GM21529 (cell line): ENCODE data around the gene AGAP1.

Source experiments
- ATAC-seq: cut with Tn5 transposase; IDR thresholded peaks from one replicate; pipeline ENCODE4 v1.9.1; 2021; ENCODE audit not compliant: unreplicated experiment

The AGAP1 gene

DNA sequence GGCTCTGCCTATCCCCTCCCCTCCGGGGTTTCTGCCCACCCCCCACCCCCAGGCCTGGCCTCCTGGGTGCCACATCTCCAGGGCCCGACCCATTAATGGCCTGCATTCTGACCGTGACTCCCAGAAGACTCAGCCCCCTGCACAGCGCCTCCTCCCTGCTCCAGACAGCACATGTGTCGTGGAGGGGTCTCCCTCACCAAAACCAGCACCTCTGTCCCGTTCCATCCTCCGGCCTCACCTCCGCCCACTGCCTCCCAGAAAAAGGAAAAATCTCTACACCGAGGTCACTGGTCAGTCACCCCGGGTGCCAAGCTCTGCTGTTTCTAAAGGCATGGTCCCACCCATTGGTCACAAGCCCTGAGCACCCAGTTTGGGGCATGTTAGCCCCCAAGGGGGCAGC is 609.1 kb downstream of the AGAP1 start:
- ATAC-seq, result no peak

DNA sequence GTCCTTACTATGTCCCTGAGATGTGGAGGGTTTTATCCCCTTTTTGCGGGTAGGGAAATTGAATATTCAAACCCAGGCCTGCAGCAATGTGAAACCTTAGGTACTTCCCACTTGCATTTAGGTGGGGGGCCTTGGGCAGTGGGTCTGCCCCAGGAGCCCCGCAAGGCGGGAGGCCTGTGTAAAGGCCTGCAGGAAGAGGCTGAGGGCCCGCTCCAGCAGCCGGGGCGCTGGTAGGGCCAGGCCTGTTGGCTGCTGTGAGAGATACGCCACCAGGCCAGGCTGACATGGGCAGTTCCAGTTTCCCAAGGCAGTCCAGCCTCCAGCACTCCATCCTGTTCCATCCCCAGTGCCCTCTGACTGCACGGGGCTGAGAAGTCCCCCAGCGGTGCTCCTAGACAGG is 610.1 kb downstream of the AGAP1 start:
- ATAC-seq, result no peak

DNA sequence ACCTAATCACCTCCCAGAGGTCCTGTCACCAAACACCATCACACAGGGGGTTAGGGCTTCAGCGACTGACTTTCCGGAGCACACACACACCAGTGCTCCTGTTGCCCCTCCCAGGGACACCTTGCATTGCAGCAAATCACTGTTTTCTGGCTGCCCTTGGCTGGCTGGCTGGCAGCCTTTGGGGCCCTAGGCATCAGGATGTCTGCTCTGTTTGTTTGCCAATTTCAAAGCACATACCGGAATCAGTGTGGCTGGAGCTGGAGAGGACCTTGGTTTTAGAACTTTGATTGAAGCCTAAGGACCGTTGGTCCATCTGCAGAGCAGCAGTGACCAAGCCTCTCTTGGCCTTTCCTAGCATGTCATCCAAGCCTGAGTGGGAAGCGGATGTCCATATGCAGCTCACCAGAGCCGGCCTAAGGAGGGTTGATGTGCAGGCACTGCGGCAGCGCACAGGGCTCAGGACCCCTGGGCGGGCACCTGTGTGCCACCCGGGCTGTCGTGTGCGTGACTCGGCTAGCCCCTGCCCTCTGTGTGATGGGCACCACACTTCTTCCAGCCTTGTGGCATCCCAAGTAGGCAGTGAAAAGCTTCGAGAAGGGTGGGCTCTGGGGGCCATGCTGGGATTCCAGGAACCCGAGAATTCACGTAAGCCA is 612.2 kb downstream of the AGAP1 start:
- ATAC-seq, result no peak

DNA sequence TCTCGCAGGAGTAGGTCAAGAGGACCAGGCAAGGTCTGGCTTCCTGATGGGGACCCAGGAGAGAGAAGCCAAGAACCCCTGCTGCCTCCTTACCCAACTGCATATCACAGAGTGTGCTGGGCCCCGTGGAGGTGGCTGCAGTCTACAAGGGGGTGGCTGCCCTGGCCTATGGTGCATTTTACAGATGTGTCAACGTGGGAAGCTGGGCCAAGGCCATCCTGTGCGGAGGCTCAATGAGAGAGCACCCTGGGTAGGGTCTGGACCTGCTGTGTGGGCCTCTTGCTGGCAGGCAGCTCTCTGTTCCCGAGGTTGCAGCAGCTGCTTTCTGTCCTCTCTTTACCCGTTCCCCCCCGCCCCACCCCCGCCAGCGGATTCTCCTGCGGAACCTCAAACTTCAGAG is 612.9 kb downstream of the AGAP1 start:
- ATAC-seq, result no peak

DNA sequence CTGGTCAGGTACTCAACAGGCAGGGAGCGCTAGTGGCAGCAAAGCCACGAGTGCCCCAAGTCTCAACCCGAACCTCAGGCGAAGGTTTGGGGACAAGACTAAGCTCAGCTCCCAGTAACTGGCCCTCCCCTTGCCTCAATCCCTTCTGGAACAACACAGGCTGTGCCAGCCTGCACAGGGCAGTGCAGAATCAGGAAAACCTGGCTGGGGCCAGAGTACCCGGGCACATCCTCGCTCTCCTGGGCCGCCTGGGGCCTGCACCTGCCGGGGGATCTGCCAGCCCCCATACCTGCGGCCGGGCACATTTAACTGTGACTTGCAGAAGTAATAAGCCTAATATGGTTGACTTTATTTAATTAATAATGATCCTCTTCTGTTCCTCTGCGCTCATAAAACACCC is 613.7 kb downstream of the AGAP1 start:
- no peak for ATAC-seq

DNA sequence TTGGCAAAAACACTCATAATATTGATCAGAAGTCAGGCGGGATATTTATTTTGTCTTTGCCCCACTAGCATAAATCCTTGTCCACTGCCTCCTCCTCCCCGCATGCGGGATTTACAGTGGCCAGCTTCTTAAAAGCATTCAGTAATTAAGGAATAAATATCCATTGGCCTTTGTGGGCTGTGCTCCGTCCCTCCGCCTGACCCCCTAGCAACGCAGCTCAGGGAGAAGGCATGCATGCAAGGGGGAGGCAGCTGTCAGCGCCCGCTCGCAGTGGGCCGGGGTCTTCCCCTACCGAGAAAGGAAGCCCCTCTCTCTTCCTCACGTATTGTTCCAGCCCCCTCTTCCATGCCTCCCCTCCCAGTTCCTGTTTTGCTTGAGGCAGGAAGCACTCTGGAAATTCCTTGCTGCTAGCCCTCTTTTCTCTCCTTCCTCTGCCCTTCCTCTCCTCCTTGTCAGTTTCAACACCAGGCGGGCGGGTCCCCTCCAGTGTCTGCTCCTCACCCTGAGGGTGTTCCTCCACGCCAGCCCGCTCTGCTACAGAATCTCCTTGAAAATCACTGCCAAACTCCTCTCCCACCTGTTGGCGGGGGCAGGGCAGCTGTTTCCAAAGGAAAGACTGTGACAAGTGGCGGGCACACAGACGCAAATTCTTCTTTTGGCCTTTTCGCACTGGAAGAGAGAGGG is 614.2 kb downstream of the AGAP1 start:
- no peak for ATAC-seq

DNA sequence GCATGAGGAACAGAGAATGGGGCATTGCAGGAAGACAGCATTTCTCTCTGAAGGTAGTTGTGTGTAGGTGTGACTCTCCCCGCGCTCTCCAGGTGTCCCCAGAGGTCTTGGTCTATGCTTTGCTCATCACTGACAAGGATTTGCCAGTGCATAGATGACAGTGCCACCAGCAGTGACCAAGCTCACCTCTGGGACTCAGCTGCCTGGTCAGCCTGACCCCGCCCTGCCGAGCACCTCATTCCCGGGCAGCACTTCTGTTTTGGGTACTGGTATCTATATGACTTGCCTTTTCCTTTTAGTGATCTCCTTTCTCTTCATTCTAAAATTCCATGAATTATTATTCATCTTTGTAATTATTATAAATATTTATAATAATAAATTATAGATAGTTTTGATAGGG is 615.2 kb downstream of the AGAP1 start:
- ATAC-seq, result no peak

DNA sequence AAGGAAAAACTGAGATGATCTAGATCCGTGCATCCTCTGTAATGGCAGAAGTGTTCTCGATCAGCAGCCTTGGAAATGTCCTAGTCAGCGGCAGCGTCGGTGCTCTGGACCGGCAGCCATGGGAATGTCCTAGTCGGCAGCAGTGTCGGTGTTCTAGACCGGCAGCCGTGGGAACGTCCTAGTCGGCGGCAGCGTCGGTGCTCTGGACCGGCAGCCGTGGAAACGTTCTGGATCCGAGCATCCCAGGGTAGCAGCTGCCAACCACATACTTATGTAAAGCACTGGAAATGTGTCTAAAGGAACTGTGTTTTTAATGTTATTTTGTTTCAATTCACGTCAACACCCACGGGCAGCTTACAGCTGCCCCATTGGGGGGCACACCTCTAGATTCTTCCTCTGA is 615.6 kb downstream of the AGAP1 start:
- ATAC-seq, result no peak

DNA sequence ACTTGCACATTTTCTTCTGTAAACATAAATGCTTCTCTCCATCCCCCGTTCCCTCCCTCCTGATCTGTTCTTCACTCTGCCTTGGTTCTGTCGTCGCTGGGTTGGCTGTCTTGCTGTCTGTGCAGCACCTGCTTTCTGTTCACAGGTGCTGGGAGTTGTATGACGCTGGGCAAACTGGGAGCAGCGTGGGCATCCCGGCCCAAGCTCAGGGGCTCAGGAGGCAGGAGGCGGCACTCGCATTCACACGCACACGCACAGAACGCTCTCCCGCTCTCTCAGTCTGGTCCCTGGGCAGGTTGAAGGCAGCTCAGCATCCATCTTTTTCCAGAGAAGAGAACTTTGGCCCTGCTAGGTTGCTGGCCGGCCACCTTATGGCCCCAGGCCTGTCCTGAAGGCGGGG is 618.6 kb downstream of the AGAP1 start:
- no peak for ATAC-seq

DNA sequence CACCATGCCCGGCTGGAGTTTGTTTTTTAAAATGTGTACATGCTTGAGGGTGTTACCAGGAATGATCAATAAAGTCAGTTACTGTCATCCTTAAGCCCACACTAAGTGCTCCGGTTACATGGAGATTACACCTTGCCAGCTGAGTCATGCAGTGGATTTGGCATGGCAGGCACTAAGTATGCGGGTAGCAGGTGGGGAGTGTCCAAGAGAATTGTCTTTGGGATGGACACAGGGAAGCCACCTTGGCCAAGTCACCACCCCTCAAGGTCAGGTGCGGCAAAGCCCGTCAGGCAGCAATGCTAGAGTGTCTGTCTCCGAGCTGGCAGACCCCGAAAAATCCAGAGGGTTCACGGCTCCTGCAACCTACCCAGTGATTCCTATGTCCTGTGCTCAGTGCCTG is 619.6 kb downstream of the AGAP1 start:
- ATAC-seq, result no peak

DNA sequence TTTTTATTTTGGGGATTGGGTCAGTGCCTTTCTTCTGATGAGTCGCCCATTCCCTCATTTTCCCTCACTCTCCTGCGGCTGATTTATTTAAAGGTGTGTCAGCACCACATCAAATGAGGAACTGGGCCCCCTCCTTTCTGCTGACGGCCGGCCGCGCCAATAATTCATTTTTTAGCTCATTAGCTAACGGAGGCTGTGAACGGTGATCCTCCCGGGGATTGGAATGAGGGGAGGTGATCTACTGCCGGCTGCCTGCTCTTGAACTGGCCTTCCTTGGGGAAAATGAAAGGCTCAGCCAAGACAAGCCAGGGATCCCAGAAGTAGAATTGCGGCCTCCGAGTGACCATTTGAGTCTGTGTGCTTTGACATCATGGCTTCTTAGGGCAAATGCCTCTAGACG is 620.1 kb downstream of the AGAP1 start:
- no peak for ATAC-seq

DNA sequence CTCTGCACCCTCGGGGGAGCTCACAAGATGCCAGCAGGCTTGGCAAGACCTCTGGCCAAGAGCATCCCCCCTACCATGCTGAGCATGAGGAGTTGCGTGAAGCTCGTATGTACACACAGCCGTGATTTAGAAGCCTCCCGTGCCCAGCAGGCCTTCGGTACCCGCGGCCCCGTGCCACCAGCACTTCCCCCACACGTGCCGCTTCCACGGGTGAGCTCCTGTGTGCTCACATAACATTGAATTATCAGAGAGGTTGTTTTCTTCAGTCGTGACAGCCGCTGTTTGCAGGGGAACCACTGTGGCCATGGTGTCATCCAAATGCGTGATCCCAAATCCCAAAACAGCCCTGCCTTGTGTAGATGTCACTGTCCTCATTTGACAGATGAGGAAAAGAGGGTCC is 621.1 kb downstream of the AGAP1 start:
- no peak for ATAC-seq

DNA sequence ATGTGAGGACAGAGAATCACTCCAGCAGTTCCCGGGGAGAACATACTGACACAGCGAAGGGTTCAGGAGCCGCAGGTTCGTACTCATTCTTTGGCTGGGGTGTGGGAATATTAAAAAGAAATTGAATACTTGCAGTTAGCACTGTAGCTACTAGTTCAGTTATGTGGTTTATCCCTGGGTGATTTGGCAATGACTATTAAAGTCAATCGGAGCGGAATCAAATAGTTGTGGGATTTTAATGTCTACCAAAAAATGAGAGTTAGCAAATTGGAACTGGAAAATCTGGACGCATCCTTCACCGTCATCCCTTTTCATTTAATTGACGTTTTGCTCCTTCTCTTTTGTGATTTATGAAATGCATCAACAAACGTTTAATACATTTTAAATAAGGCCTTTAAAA is 623.6 kb downstream of the AGAP1 start:
- no peak for ATAC-seq

DNA sequence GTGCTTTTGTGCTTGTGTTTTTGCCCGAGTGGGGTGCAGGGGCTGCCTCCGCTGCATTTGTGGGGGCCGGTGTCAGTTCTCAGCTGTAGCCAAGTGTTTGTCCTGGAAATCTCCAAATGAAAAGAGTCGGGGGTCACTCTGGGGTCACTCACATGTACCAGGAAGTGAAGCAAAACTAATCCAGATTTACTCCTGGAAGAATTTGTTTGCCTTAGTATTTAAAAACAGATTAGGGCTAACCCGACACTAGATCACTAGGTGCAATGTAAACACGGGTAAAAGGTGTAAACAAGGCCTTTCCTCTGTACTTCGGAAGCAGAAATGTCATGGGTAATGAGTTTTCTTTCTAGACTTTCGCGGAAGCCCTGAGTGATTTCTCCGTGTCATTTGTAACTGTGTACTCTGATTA is 624.0 kb downstream of the AGAP1 start:
- ATAC-seq, result no peak

DNA sequence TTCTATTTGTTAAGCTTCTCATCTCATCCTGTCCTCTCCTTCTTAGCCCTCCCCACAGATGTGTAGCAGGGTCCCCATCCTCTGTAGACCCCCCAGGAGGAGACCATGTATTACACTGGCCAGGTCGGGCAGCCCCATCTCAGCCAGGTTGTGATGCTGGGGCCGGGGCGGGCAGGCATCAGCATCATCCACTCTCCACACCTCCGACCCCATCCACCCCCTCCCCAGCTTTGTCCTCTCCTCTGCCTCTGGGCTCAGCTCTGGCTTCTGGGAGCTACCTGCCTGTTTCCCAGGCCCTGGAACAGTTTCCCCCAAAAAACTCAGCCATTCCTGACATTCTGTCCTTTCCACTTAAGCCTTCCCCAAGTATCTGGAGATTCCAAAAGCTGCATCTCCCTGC is 625.2 kb downstream of the AGAP1 start:
- ATAC-seq, result no peak

DNA sequence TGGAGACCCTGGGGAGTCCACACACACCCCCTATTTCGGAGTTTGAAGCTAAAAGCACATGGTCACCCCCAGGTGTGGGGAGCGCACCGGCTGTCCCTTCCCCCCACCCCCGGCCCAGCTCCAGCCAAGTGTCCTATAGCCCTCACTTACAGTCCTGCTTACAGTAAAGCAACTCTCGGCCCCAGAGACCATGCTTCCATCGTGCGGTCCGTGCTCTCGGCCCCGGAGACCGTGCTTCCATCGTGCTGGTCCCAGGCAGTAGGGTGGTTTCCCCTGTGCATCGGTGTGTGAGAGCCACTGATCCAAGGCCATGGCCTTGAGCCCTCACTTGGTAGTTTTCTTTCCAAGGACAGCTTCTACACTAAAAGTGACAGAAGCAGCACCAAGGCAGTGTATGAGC is 625.6 kb downstream of the AGAP1 start:
- ATAC-seq, result no peak

DNA sequence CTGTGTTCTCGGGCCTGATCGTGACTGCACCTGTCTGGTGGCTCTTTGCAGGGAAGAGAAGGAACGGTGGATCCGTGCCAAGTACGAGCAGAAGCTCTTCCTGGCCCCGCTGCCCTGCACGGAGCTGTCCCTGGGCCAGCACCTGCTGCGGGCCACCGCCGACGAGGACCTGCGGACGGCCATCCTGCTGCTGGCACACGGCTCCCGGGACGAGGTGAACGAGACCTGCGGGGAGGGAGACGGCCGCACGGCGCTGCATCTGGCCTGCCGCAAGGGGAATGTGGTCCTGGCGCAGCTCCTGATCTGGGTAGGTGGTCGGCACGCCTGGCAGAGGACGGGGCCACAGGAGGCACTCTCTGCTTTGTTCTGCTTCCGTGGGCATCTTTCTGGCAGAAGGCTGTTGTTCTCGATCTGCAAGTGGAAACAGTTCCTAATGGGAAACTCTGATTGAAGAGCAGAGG is 626.3 kb downstream of the AGAP1 start:
- no peak for ATAC-seq

DNA sequence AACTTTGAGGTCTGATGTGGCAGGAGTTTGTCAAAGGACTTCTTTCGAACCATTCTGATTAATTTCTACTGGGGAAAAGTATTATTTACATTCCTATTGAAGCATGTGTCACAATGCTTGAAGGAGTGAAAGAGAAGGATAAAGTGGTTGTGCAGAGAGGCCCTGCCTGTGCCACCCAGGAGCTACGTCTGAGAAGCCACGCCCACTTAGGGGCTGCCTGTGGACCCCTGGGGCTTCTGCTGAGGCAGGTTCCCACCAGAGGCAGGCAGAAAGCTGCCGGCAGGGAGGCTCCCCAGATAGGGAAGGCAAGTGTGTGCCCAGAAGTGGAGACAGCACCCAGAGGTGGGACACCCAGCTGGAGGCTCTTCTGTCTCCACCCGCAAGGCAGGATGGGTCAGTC is 627.0 kb downstream of the AGAP1 start:
- ATAC-seq, result no peak

DNA sequence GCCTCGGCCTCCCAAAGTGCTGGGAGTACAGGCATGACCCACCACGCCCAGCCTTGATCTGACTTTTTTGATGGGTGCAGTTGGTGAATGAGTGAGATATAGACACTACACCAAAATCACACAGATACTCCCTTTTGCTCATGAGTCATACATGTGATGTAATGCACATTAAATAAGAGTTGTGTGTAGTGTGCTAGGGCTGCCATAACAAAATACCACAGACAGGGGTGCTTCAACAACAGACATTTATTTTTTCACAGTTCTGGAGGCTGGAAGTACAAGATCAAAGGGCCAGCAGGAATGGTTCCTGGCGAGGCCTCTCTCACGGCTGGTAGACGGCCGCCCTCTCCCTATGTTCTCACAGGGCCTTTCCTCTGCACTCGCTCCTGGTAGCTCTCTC is 627.7 kb downstream of the AGAP1 start:
- no peak for ATAC-seq

DNA sequence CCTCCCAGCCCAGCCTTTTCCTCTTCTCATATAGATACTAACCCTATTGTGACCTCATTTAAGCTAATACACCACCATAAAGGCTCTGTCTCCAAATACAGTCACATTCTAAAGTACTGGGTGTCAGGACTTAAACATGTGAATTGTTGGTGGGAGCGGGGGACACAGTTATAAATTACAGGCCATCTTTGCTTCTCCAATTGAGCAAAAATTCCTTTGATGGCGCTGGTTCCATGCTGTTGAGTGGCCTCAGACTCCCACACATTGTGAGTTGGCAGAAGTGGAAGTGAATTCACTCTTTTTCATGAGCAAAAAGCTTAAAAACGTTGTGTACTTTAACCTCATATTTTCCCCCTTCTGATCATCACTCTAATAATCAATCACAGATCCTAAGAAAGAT is 628.4 kb downstream of the AGAP1 start:
- ATAC-seq, result no peak

DNA sequence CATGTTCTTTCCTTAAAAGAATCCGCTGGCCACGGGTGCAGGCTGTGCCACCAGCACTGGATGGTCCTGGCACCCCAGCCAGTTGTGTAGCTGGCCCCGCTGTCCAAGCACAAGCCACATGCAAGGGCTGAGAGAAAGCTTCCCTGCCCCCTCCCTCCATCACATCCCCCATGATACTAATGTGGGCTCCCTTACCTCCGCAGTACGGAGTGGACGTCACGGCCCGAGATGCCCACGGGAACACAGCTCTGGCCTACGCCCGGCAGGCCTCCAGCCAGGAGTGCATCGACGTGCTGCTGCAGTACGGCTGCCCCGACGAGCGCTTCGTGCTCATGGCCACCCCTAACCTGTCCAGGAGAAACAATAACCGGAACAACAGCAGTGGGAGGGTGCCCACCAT is 629.9 kb downstream of the AGAP1 start:
- no peak for ATAC-seq

DNA sequence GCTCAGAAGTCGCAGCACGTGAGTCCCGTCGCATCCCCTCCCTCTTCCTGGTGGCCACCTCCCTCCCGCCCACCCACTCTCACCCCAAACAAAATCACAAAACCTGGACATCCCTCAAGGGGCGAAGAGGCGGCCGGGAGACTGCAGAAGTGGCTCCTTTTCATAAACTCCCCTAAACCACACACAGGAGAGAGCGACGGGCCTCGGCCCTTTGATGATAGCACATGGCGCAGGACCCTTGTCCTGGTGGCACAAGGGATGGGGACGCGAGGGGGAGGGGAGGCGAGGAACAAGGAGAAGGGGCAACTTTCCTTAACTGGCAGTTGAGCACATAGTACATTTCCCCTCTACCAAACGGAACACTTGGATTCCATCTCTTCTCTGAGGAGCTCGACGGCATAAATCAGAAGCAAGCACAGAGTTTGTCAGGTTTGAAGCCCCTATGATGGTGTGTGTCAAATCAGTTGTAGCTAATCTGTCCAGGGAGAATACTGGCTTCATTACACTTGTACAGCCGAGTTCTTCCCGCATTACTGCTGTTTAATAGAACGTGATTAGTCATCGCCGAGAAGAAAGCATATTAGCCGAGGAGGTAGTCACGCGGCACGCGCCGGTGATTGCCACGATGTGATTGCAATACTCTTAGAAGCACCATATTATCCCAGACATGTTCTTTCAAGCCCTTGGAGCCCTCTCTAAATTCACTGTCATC is 630.5 kb downstream of the AGAP1 start:
- no peak for ATAC-seq
